Stimulated activated naive CD8-positive, alpha-beta T cell treated with anti-CD3 and anti-CD28 coated beads, Interleukin-15, Interleukin-2, amounts not matched to agents 100 ng/mL and 50 ng/mL, for 24 hours (primary cell): ENCODE data around the gene KRCC1.
"Not testable (repeated sequence)": the region's sequence is repeated elsewhere in the genome, so short reads cannot be mapped to it uniquely, and the experiment has no call there.

Source experiments
- H3K27ac Mint-ChIP-seq: one replicate; pipeline ENCODE4 v1.8.0; 2021; ENCODE audit warnings: mild to moderate bottlenecking, mixed read lengths
- H3K27me3 Mint-ChIP-seq: one replicate; pipeline ENCODE4 v1.8.0; 2021; ENCODE audit warnings: mixed read lengths
- H3K36me3 Mint-ChIP-seq: one replicate; pipeline ENCODE4 v1.8.0; 2021; ENCODE audit warnings: low read depth, mixed read lengths
- H3K4me1 Mint-ChIP-seq: one replicate; pipeline ENCODE4 v1.8.0; 2021; ENCODE audit warnings: low read depth, mixed read lengths
- H3K4me3 Mint-ChIP-seq: one replicate; pipeline ENCODE4 v1.8.0; 2021; ENCODE audit warnings: mild to moderate bottlenecking, mixed read lengths
- H3K9me3 Mint-ChIP-seq: one replicate; pipeline ENCODE4 v1.8.0; 2021; ENCODE audit warnings: mixed read lengths

The KRCC1 gene

DNA sequence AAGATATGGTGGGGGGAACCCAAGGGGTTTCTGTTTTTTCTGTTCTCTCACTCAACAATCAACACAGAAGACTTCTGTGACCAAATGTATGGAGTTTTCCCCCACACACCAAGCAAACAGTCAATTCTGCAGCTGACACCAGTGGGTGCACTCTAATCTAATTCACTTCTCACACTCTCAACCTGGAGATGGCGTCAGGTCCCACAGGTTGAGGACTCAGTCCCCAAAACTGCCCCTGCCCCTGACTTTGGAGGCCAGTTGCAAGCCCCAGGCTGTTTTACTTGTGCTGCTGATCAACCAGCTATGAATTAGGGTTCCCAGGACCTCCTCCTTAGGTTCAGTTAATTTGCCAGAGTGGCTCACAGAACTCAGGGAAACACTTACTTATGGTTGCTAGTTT is 45.4 kb downstream of the KRCC1 start:
- Mint-ChIP-seq H3K36me3 (no peaks in the 10 kb centered on the region), H3K4me1 (peaks cover 6% of the 10 kb centered on the region), H3K4me3 (no peak overlapping the region), H3K27ac (no peak overlapping the region), H3K27me3 (no peaks in the 10 kb centered on the region), H3K9me3 (no peaks in the 10 kb centered on the region)

DNA sequence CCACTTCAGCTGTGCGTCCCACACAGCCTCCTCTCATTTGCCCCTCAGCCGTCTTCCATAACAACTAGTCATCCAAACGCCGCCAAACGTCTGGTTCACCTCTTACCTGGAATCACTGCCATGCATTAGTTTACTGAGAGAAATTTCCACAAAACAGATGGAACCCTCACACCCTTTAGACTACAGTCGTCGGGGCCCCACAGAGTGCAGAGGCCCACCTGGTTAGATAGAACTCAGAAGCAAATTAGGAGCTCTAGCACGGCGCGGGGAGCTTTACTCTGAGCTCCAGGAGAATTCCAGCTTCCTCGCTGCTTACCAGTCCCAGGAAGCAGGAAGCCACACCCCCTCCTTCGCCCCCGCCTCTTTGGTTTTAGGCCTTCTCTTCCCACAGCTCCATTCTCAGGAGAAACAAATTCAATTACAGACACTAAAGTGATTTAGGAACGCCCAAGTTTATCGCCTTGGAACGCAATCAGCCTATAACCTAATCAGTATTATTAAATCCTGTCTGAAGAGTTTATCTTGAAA is 48.6 kb downstream of the KRCC1 start:
- Mint-ChIP-seq H3K4me1 (peaks cover 1% of the 10 kb centered on the region), H3K4me3 (no peak overlapping the region), H3K27ac (no peak overlapping the region), H3K9me3 (no peaks in the 10 kb centered on the region), H3K27me3 (no peaks in the 10 kb centered on the region), H3K36me3 (no peaks in the 10 kb centered on the region)

DNA sequence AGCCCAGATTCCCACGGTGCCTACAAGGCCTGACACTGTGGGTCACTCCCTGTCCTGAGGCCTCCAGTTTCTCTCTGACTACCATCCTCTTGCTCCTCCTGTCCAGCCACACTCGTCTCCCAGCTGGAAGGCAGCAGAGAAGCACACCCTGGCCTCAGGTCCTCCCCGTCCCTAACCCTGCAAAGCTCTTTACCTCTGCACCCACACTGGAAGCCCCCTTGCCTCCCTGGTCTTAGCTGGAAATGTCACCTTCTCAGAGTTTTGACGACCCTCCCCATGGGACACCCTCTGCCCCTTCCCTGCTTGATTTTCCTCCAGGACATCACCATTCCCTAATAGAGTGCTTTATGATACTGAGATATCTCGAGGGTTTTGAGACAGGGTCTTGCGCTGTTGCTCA is 49.8 kb downstream of the KRCC1 start:
- Mint-ChIP-seq H3K27ac (no peak overlapping the region), H3K4me3 (no peak overlapping the region), H3K36me3 (no peaks in the 10 kb centered on the region), H3K4me1 (peaks cover 7% of the 10 kb centered on the region), H3K9me3 (no peaks in the 10 kb centered on the region), H3K27me3 (no peaks in the 10 kb centered on the region)

DNA sequence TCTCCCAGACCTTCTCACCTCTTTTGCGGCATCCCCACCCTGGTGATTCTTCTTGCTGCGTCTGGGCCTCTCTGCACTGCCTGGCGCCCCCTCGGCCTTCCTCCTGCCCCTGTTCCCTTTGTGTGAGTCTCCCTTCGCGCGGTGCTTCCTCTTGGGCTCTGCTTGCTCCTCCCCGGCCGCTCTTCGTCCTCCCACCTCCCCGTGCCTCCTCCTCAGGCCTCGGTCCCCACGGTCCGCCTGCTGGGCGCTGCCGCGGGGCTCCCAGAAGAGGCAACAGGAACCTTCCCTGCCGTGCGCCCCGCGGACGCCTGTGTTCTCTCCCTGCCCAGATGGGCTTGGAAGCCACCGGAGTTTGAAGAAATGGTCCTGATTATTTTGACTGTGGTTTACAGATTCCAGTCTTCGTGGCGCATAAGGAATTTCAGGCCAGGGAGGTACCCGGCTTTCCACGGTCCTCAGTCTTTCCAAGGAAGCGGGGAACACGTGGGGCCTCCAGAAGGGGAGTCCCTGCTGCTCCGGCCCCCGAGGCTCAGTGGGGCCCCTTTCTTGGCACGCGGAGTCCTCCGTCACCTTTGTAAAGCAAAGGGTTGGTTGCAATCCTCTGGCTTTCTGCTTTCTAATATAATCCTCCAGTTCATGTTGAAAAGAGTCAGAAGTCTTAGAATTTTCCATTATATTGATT is 52.4 kb downstream of the KRCC1 start:
- Mint-ChIP-seq H3K36me3 (no peaks in the 10 kb centered on the region), H3K27ac (no peak overlapping the region), H3K4me1 (peaks cover 7% of the 10 kb centered on the region), H3K9me3 (no peaks in the 10 kb centered on the region), H3K27me3 (no peaks in the 10 kb centered on the region), H3K4me3 (no peak overlapping the region)

GRCh38 chr2:88002359-88002707 is 53.2 kb downstream of the KRCC1 start:
- Mint-ChIP-seq H3K36me3 (no peaks in the 10 kb centered on the region), H3K27me3 (no peaks in the 10 kb centered on the region)

GRCh38 chr2:88000474-88000873 is 55.1 kb downstream of the KRCC1 start:
- not testable (repeated sequence) for H3K27ac Mint-ChIP-seq, H3K36me3 Mint-ChIP-seq, H3K9me3 Mint-ChIP-seq, H3K4me1 Mint-ChIP-seq, H3K27me3 Mint-ChIP-seq, H3K4me3 Mint-ChIP-seq

More at GRCh38 chr2:88002359-88002707, 53.2 kb downstream of the KRCC1 start:
- no peaks in the 10 kb centered on the region for H3K9me3 Mint-ChIP-seq
- H3K4me1 Mint-ChIP-seq = peaks cover 7% of the 10 kb centered on the region
- H3K4me3 Mint-ChIP-seq = no peak overlapping the region
- H3K27ac Mint-ChIP-seq = no peak overlapping the region

DNA sequence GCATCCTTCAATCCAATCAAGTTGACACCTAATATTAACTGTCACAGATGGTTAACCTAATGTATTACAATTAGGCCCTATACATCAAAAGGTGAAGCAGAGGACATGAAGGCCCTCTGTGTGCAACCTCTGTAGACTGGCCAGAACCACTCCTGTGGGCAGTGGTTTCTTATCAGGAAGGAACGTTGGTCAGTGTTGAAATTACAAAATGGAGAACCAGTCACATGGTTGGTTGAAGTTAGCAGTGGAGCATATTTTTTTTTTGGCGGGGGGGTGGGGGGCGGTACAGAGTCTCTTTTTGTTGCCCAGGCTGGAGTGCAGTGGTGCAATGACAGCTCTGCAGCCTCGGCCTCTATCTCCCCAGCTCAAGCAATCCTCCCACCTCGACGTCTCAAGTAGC is 59.0 kb downstream of the KRCC1 start:
- Mint-ChIP-seq H3K4me1 (peaks cover 5% of the 10 kb centered on the region), H3K36me3 (no peaks in the 10 kb centered on the region)

GRCh38 chr2:87995756-87996155 is 59.8 kb downstream of the KRCC1 start:
- no peak overlapping the region for H3K27ac Mint-ChIP-seq
- H3K4me3 Mint-ChIP-seq = no peak overlapping the region
- no peaks in the 10 kb centered on the region for H3K36me3 Mint-ChIP-seq
- no peaks in the 10 kb centered on the region for H3K27me3 Mint-ChIP-seq
- H3K9me3 Mint-ChIP-seq = peaks cover 4% of the 10 kb centered on the region
- peaks cover 3% of the 10 kb centered on the region for H3K4me1 Mint-ChIP-seq

More for the DNA sequence above, 59.0 kb downstream of the KRCC1 start:
- no peak overlapping the region for H3K4me3 Mint-ChIP-seq
- no peaks in the 10 kb centered on the region for H3K27me3 Mint-ChIP-seq
- H3K9me3 Mint-ChIP-seq = peaks cover 4% of the 10 kb centered on the region
- H3K27ac Mint-ChIP-seq = no peak overlapping the region

GRCh38 chr2:87994304-87994850 is 61.2 kb downstream of the KRCC1 start:
- H3K27ac Mint-ChIP-seq, H3K27me3 Mint-ChIP-seq, H3K4me1 Mint-ChIP-seq, H3K9me3 Mint-ChIP-seq, H3K4me3 Mint-ChIP-seq, H3K36me3 Mint-ChIP-seq: not testable (repeated sequence)

GRCh38 chr2:87992569-87992968 is 63.0 kb downstream of the KRCC1 start:
- not testable (repeated sequence) for H3K27ac Mint-ChIP-seq, H3K9me3 Mint-ChIP-seq, H3K36me3 Mint-ChIP-seq, H3K4me3 Mint-ChIP-seq, H3K4me1 Mint-ChIP-seq, H3K27me3 Mint-ChIP-seq

DNA sequence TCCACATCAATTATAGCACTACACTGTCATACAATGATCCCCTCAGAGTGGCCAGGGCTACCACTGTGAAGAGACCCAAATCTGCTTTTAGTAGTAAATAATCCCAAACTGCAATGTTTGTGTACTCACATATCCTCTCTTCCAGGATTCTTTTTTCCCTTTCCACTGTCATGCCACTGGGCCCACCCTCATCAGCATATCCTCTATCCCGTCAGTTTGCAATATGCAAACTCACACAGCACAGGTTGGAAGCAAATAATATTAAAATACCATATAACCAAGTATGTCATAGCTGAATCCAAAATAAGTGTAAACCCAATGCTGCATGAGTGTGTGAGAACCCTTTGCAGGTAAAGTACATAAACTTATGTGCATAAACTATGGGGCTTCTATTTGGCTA is 68.1 kb downstream of the KRCC1 start:
- H3K9me3 Mint-ChIP-seq, H3K36me3 Mint-ChIP-seq, H3K4me3 Mint-ChIP-seq, H3K27me3 Mint-ChIP-seq, H3K4me1 Mint-ChIP-seq, H3K27ac Mint-ChIP-seq: not testable (repeated sequence)

DNA sequence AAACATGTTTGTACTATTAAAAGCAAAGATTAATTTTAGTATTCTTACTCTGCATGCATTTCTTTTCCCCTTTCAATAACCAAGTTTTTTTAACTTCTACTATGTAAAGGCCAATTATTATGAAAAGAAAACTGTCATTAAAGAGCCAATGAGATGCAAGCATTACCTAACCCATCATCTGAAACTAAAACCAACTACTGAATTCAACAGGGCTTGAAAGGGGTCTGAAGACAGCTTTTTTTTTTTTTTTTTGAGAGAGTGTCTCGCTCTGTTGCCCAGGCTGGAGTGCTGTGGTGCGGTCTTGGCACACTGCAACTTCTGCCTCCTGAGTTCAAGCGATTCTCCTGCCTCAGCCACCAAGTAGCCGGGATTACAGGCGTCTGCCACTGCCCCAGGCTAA is 69.7 kb downstream of the KRCC1 start:
- not testable (repeated sequence) for H3K9me3 Mint-ChIP-seq, H3K27me3 Mint-ChIP-seq, H3K27ac Mint-ChIP-seq, H3K4me3 Mint-ChIP-seq, H3K36me3 Mint-ChIP-seq, H3K4me1 Mint-ChIP-seq

- not testable (repeated sequence) for H3K9me3 Mint-ChIP-seq, H3K4me1 Mint-ChIP-seq, H3K36me3 Mint-ChIP-seq, H3K4me3 Mint-ChIP-seq, H3K27me3 Mint-ChIP-seq, H3K27ac Mint-ChIP-seq
Observed at GRCh38 chr2:87981182-87981581, 74.4 kb downstream of the KRCC1 start.
